ENCODE data around the gene HM13. TPM values are rescaled to one million over a fixed set of nuclear protein-coding genes. Genes with fewer than 3 reads are reported as not detected.

HM13 gene
- total RNA-seq, 5 donors from 2014 or later (not counting 1 experiment from before 2014, with no cell fraction given), result 108 to 149 (median 140) TPM

DNA sequence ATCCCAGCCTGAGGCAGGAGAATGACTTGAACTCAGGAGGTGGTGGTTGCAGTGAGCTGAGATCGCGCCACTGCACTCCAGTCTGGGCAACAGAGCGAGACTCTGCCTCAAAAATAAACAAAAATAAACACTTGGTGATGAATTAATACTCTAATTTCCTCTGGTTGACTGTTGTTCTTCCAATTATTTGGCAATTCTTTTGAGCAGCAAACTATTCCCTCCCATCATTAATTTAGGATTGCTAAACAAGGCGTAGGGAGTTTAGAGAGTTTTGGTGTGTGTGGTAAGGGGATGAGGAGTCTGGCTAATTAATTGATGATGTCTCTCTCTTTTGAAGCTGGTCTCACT lies 88.2 kb downstream of the HM13 start:
- CTCF ChIA-PET, result interaction anchor here in 1 of 2 donors (0.9 to 1.4 kb wide), 6 partner anchors 10 to 121 kb away, joined by 3 to 16 read pairs (median 4); no protein-coding TSS in a partner anchor
- H3K4me1 ChIP-seq (ENCODE audit: control insufficient read depth in 1 of 2, extremely low read depth in 1 of 2, insufficient read depth in 2 of 2, low read length in 2 of 2), result peaks cover 8 to 29% of the 10 kb centered on the region in 2 experiments
- no peak overlapping the region for H3K27ac ChIP-seq (ENCODE audit: low read length)
- H3K4me3 Mint-ChIP-seq, result peak overlapping the region in 1 of 3 donors; percentile 59
- peaks cover 28 to 31% (median 30%) of the 10 kb centered on the region in 3 donors for H3K4me1 Mint-ChIP-seq
- H3K27ac Mint-ChIP-seq, result peak overlapping the region in 1 of 2 donors; percentile 28
- DNase-seq, result no peak
- POLR2A ChIA-PET, result interaction anchor here in 1 of 2 donors (1.0 kb wide), 1 partner anchor 23 kb away, joined by 5 read pairs; no protein-coding TSS in a partner anchor
- WGBS (ENCODE audit: insufficient coverage), result no CpG with 5 or more reads among the region's 4 CpGs
- H3K27me3 Mint-ChIP-seq, result peaks cover 18 to 29% of the 10 kb centered on the region in 2 donors
- no peaks in the 10 kb centered on the region for H3K9me3 Mint-ChIP-seq
- H3K36me3 ChIP-seq (ENCODE audit: control insufficient read depth in 2 of 2, extremely low read depth in 1 of 2, insufficient read depth in 1 of 2, low read length in 1 of 2), result no peaks in the 10 kb centered on the region
- no peaks in the 10 kb centered on the region for H3K9me3 ChIP-seq
- no peak overlapping the region for H3K4me3 ChIP-seq (ENCODE audit: control insufficient read depth in 1 of 2, extremely low read depth in 1 of 2, low read length in 1 of 2)
- H3K36me3 Mint-ChIP-seq, result no peaks in the 10 kb centered on the region
- H3K27me3 ChIP-seq (replicated peaks in 1 of 2; ENCODE audit: control insufficient read depth in 2 of 2, extremely low read depth in 1 of 2, insufficient read depth in 2 of 2, low read length in 1 of 2), result peaks cover 4 to 63% of the 10 kb centered on the region in 2 experiments
- ATAC-seq (replicated peaks in 1 of 4), result no peak

DNA sequence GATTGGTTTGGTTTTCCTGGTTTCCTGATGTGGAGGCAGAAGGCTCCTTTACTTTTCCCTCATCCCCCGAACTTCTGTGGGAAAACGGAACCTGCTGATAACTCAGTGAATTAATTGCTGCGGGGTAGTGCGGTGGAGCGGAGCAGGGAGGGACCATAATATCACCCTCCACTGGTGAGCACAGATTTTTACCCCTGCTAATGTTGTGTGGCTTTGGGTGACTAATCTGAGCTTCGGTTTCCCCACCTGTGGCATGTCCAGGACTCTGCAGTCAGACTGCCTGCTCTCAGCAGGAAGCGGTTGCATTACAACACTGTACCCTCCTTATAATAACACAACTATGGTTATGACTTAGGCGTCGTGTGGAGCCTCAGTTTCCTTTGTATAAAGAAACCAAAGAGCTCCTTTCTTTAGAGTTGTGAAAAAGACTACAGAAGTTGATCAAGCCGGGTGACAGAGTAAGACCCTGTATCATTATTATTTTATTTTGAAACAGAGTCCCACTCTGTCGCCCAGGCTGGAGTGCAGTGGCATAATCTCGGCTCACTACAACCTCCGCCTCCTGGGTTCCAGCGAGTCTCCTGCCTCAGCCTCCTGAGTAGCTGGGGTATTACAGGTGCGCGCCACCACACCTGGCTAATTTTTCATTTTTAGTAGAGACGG lies 88.7 kb downstream of the HM13 start:
- WGBS (ENCODE audit: insufficient coverage), result 61% methylated on average over 7 of the region's 17 CpGs
- ATAC-seq (replicated peaks in 1 of 4), result peak in 2 of 4 experiments; percentile 25 to 41
- Histone ChIP-seq H3K36me3 (ENCODE audit: control insufficient read depth in 2 of 2, extremely low read depth in 1 of 2, insufficient read depth in 1 of 2, low read length in 1 of 2) (no peaks in the 10 kb centered on the region), H3K27me3 (replicated peaks in 1 of 2; ENCODE audit: control insufficient read depth in 2 of 2, extremely low read depth in 1 of 2, insufficient read depth in 2 of 2, low read length in 1 of 2) (peaks cover 4 to 66% of the 10 kb centered on the region in 2 experiments), H3K27ac (ENCODE audit: low read length) (no peak overlapping the region), H3K9me3 (no peaks in the 10 kb centered on the region), H3K4me3 (ENCODE audit: control insufficient read depth in 1 of 2, extremely low read depth in 1 of 2, low read length in 1 of 2) (no peak overlapping the region), H3K4me1 (ENCODE audit: control insufficient read depth in 1 of 2, extremely low read depth in 1 of 2, insufficient read depth in 2 of 2, low read length in 2 of 2) (peaks cover 8 to 29% of the 10 kb centered on the region in 2 experiments)
- POLR2A ChIA-PET, result interaction anchor here (0.8 to 1.0 kb wide), 2 partner anchors 23 to 30 kb away, joined by 5 read pairs; no protein-coding TSS in a partner anchor
- peak overlapping the region in 1 of 2 donors; percentile 28 for H3K27ac Mint-ChIP-seq
- peaks cover 20 to 33% of the 10 kb centered on the region in 2 donors for H3K27me3 Mint-ChIP-seq
- peaks cover 28 to 31% (median 30%) of the 10 kb centered on the region in 3 donors for H3K4me1 Mint-ChIP-seq
- peak in 19 of 35 experiments; percentile 7 to 59 (median 25) for DNase-seq
- H3K36me3 Mint-ChIP-seq, result no peaks in the 10 kb centered on the region
- no peaks in the 10 kb centered on the region for H3K9me3 Mint-ChIP-seq
- CTCF ChIA-PET, result interaction anchor here (0.5 to 1.4 kb wide), 8 partner anchors 9 to 121 kb away, joined by 3 to 16 read pairs (median 4); no protein-coding TSS in a partner anchor
- H3K4me3 Mint-ChIP-seq, result peak overlapping the region; percentile 22 to 59 (median 28)

DNA sequence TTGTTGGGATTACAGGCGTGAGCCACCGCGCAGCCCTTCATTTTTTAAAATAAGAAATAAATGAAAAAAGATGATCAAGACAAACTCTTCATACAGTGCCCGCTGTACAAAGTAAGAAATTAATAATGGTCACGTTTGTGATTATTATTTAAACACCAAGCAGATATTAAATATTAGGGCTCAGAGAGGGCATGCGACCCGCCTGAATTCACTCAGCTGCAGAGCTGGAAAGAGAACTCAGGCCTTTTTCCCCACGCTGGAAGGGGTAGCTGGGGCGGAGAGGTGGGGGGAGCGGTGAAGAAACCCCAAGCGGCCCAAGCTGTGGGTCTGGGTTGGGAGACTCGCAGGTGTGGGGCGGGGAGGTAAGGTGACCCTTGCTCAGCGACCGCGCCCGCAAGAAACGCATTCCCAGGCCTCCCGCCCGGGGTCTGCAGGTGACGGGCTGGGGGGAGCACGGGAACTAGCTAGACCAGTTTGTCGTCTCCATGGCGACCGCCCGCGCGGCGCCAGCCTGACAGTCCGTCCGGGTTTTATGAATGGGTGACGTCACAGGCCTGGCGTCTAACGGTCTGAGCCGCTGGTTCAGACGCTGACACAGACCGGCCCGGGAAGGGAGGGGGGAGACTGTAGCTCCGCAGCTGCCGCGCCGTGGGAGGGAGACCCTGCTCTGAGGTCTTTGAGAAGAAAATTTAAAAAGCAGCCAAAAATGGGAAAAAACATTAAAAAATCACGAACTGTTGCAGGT lies 89.8 kb downstream of the HM13 start:
- H3K36me3 Mint-ChIP-seq, result no peaks in the 10 kb centered on the region
- CTCF ChIA-PET, result interaction anchor here (0.7 to 2.4 kb wide), 10 partner anchors 8 to 46 kb away, joined by 3 to 16 read pairs (median 6); no protein-coding TSS in a partner anchor

DNA sequence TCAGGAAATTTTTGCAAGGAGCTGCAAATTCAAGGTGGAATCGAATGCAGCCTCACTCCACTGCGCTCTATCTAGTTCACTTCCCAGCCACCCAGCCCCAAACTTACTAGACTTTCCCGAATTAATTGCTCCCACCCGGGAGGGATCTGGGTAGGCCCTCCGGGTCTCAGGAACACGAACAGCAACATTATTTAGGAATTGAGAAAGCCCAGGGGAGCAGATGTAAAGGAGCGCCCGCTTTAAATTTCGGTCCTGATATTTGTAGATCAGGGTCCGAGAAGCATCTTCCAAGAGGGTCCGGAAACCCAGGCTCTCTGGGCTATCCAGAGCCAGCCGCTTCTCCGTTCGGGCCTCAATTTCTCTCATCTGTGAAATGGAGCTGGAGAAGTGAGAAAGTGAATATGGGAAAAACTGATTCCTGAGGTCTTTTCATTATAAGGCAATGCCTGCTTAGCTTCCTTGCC lies 90.4 kb downstream of the HM13 start:
- no peak overlapping the region for H3K27ac ChIP-seq (ENCODE audit: low read length)
- peak in 1 of 35 experiments; percentile 7 for DNase-seq
- H3K36me3 Mint-ChIP-seq, result no peaks in the 10 kb centered on the region
- peaks cover 28 to 31% (median 30%) of the 10 kb centered on the region in 3 donors for H3K4me1 Mint-ChIP-seq
- H3K27me3 ChIP-seq (replicated peaks in 1 of 2; ENCODE audit: control insufficient read depth in 2 of 2, extremely low read depth in 1 of 2, insufficient read depth in 2 of 2, low read length in 1 of 2), result peaks cover 4 to 78% of the 10 kb centered on the region in 2 experiments
- POLR2A ChIA-PET, result interaction anchor here (0.6 to 1.0 kb wide), 4 partner anchors 27 to 74 kb away, joined by 3 to 5 read pairs (median 4); no protein-coding TSS in a partner anchor
- H3K4me3 Mint-ChIP-seq, result peak overlapping the region; percentile 85 to 93 (median 88)
- no peaks in the 10 kb centered on the region for H3K9me3 Mint-ChIP-seq
- H3K4me3 ChIP-seq (ENCODE audit: control insufficient read depth in 1 of 2, extremely low read depth in 1 of 2, low read length in 1 of 2), result peak overlapping the region; percentile 46 to 81
- H3K27ac Mint-ChIP-seq, result no peak overlapping the region
- CTCF ChIA-PET, result interaction anchor here (0.7 to 2.4 kb wide), 9 partner anchors 8 to 47 kb away, joined by 3 to 14 read pairs (median 6); no protein-coding TSS in a partner anchor
- no peaks in the 10 kb centered on the region for H3K9me3 ChIP-seq
- ATAC-seq (replicated peaks in 1 of 4), result peak in 1 of 4 experiments; percentile 4
- no peaks in the 10 kb centered on the region for H3K36me3 ChIP-seq (ENCODE audit: control insufficient read depth in 2 of 2, extremely low read depth in 1 of 2, insufficient read depth in 1 of 2, low read length in 1 of 2)
- 6% methylated on average over 8 of the region's 14 CpGs for WGBS (ENCODE audit: insufficient coverage)
- peaks cover 20 to 45% of the 10 kb centered on the region in 2 donors for H3K27me3 Mint-ChIP-seq
- H3K4me1 ChIP-seq (ENCODE audit: control insufficient read depth in 1 of 2, extremely low read depth in 1 of 2, insufficient read depth in 2 of 2, low read length in 2 of 2), result peaks cover 8 to 29% of the 10 kb centered on the region in 2 experiments

More for the DNA sequence above, 89.8 kb downstream of the HM13 start:
- Histone ChIP-seq H3K36me3 (ENCODE audit: control insufficient read depth in 2 of 2, extremely low read depth in 1 of 2, insufficient read depth in 1 of 2, low read length in 1 of 2) (no peaks in the 10 kb centered on the region), H3K9me3 (no peaks in the 10 kb centered on the region), H3K27ac (ENCODE audit: low read length) (no peak overlapping the region), H3K27me3 (replicated peaks in 1 of 2; ENCODE audit: control insufficient read depth in 2 of 2, extremely low read depth in 1 of 2, insufficient read depth in 2 of 2, low read length in 1 of 2) (peaks cover 4 to 74% of the 10 kb centered on the region in 2 experiments), H3K4me1 (ENCODE audit: control insufficient read depth in 1 of 2, extremely low read depth in 1 of 2, insufficient read depth in 2 of 2, low read length in 2 of 2) (peaks cover 8 to 29% of the 10 kb centered on the region in 2 experiments), H3K4me3 (ENCODE audit: control insufficient read depth in 1 of 2, extremely low read depth in 1 of 2, low read length in 1 of 2) (peak overlapping the region; percentile 46 to 81)
- H3K9me3 Mint-ChIP-seq, result no peaks in the 10 kb centered on the region
- 3% methylated on average over 36 of the region's 43 CpGs for WGBS (ENCODE audit: insufficient coverage)
- POLR2A ChIA-PET, result interaction anchor here in 1 of 2 donors (0.6 to 1.0 kb wide), 2 partner anchors 31 to 74 kb away, joined by 3 to 4 read pairs; no protein-coding TSS in a partner anchor
- H3K4me1 Mint-ChIP-seq, result peaks cover 28 to 31% (median 30%) of the 10 kb centered on the region in 3 donors
- ATAC-seq (replicated peaks in 1 of 4), result peak in 3 of 4 experiments; percentile 21 to 51 (median 28)
- H3K4me3 Mint-ChIP-seq, result peak overlapping the region; percentile 85 to 93 (median 88)
- H3K27ac Mint-ChIP-seq, result no peak overlapping the region
- peaks cover 20 to 41% of the 10 kb centered on the region in 2 donors for H3K27me3 Mint-ChIP-seq
- peak; percentile 42 to 85 (median 61) for DNase-seq

DNA sequence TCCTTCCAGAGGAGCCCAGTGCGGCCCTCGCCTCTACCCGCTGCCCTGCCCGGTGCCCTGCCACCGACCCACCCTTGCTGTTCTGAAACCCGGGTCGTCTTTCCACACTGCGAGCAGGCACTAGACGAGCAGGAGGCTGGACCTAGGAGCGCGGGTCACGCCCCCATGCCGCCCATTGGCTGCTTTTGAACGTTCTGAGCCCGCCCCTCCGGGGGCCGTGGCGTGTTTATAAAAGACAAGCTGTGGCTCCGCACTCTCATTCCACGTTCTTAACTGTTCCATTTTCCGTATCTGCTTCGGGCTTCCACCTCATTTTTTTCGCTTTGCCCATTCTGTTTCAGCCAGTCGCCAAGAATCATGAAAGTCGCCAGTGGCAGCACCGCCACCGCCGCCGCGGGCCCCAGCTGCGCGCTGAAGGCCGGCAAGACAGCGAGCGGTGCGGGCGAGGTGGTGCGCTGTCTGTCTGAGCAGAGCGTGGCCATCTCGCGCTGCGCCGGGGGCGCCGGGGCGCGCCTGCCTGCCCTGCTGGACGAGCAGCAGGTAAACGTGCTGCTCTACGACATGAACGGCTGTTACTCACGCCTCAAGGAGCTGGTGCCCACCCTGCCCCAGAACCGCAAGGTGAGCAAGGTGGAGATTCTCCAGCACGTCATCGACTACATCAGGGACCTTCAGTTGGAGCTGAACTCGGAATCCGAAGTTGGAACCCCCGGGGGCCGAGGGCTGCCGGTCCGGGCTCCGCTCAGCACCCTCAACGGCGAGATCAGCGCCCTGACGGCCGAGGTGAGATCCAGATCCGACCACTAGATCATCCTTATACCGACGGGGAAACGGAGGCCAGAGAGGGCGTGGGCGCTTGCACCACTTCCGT lies 91.0 kb downstream of the HM13 start, which contains the start of gene ID1:
ID1 (plus strand) TSS at position 259 of the 871 bp plus-strand sequence; CDS start at position 358, 99 bp downstream.
- Histone ChIP-seq H3K4me3 (ENCODE audit: control insufficient read depth in 1 of 2, extremely low read depth in 1 of 2, low read length in 1 of 2) (peak within 1 kb of the TSS; percentile 46 to 81), H3K36me3 (ENCODE audit: control insufficient read depth in 2 of 2, extremely low read depth in 1 of 2, insufficient read depth in 1 of 2, low read length in 1 of 2) (no peaks in the 10 kb centered on the region), H3K9me3 (no peaks in the 10 kb centered on the region), H3K27ac (ENCODE audit: low read length) (no peak within 1 kb of the TSS), H3K4me1 (ENCODE audit: control insufficient read depth in 1 of 2, extremely low read depth in 1 of 2, insufficient read depth in 2 of 2, low read length in 2 of 2) (peaks cover 8 to 29% of the 10 kb centered on the region in 2 experiments), H3K27me3 (replicated peaks in 1 of 2; ENCODE audit: control insufficient read depth in 2 of 2, extremely low read depth in 1 of 2, insufficient read depth in 2 of 2, low read length in 1 of 2) (peaks cover 4 to 82% of the 10 kb centered on the region in 2 experiments)
- under 1% methylated on average over 74 of the region's 74 CpGs for WGBS (ENCODE audit: insufficient coverage)
- Mint-ChIP-seq H3K4me1 (peaks cover 28 to 31% (median 30%) of the 10 kb centered on the region in 3 donors), H3K9me3 (no peaks in the 10 kb centered on the region), H3K27ac (peak within 1 kb of the TSS in 1 of 2 donors; percentile 17), H3K27me3 (peaks cover 20 to 47% of the 10 kb centered on the region in 2 donors), H3K4me3 (peak within 1 kb of the TSS; percentile 85 to 93 (median 88)), H3K36me3 (no peaks in the 10 kb centered on the region)
- CTCF ChIA-PET, result interaction anchor here (0.6 to 2.4 kb wide), 12 partner anchors 7 to 118 kb away, joined by 3 to 14 read pairs (median 6); no protein-coding TSS in a partner anchor
- POLR2A ChIA-PET, result interaction anchor here (0.6 to 1.0 kb wide), 6 partner anchors 13 to 73 kb away, joined by 3 to 7 read pairs (median 4); no protein-coding TSS in a partner anchor
- DNase-seq, result peak; percentile 78 to 93 (median 88)
- ATAC-seq (replicated peaks in 1 of 4), result peak; percentile 93 to 96 (median 94)

Measured in T-cell (primary cell).